ENCODE data around the gene UFSP1.
A peak's percentile ranks its signal among the peaks of the same experiment; 100 is the strongest.

DNA sequence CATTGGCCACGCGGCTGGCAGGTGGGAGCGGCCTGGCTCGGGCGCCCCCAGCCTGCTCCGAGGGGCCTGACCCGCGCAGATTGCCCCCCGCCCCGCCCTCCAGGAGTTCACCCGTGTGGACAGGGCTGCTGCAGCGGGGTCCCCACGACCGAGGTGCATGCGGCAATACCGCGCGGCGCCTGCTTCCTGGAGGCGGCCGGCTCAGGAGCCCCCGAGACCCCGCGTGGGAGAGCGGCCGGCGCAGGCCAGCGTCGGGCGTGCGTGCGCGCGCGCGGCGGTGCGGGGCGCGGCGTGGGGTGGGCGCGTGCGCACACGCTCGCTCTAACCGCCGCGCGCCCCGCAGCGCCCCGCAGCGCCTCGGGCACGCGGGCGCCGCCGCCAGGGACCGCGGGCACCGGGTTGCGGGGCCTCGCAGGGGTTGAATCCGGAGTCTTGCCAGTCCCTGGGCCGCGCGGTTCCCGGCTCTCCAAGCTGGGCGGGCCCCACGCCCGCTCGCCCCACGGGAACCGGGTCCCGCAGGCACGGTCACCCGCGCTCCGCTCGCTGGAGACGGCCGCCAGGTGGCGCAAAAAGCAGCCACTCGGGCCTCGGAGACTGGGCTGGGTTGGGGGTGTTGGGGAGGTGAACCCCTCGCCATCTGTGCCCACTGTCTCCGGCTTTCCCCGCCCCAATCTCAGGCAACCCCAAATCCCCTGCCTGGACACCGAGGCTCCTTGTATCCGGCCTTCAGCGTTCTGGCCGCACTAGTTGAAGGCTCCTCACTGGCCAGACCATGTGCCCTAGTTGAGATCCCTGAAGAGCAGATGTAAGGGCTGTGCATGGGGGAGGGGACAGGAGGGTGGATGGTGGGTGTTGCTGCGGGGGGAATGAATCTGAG, 7.5 kb upstream of the UFSP1 start:
- TF ChIP-seq, protein P1, sequence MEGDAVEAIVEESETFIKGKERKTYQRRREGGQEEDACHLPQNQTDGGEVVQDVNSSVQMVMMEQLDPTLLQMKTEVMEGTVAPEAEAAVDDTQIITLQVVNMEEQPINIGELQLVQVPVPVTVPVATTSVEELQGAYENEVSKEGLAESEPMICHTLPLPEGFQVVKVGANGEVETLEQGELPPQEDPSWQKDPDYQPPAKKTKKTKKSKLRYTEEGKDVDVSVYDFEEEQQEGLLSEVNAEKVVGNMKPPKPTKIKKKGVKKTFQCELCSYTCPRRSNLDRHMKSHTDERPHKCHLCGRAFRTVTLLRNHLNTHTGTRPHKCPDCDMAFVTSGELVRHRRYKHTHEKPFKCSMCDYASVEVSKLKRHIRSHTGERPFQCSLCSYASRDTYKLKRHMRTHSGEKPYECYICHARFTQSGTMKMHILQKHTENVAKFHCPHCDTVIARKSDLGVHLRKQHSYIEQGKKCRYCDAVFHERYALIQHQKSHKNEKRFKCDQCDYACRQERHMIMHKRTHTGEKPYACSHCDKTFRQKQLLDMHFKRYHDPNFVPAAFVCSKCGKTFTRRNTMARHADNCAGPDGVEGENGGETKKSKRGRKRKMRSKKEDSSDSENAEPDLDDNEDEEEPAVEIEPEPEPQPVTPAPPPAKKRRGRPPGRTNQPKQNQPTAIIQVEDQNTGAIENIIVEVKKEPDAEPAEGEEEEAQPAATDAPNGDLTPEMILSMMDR (IDR thresholded peaks at IDR 0.05) = peak; percentile 54 to 85 (median 76)
- no peak for TF ChIP-seq POLR2A (IDR thresholded peaks at IDR 0.05)
